COR-L47 (cell line): ENCODE results near the gene GNPDA1.

Experiments used
- DNase-seq: peaks from one replicate; lab custom pipeline; 2025; lab: John Stamatoyannopoulos, UW

GNPDA1 gene

DNA sequence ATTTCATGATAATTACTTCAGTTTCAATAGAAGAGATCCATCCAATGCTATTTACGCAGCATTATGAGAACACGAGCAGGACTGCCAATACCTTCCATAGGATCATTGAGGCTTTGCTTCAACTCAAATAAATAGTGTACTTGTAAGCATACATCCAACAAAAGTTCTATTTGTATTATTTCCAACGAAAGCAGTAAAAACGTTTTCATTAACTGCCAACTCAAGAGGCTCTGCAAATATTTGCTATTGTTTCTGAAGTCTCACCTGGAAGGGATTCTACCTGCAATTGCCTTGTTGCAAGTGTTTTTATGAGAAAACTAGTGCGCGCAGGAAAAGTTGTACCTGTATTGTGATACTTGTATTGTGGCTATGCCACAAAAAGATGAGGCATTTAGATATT is 11.0 kb upstream of the GNPDA1 start:
- peak; percentile 2 for DNase-seq

DNA sequence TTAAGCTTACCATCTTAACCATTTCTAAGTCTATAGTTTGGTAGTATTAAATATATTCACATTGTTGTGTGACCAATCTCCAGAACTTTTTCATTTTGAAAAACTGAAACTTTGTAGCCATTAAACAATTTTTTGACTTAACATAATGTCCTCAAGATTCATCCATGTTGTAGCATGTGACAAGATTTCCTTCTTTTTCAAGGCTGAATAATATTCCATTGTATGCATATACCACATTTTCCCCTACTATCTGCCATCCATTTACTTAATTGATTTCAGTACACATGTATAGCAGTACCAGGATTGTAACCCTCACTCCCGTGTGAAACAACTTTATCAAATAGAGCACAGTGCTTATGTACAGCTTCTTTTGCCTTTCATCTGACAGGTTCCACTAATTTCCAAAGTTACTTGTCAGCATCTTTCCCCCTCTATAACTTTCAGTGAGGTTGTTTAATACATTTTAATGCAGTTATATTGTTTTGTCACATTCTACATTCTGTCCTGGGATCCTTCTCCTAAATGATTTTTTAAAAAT is 7.4 kb upstream of the GNPDA1 start:
- DNase-seq = no peak

GRCh38 chr5:142017832-142018427 is 5.1 kb upstream of the GNPDA1 start:
- no peak for DNase-seq

- DNase-seq = no peak
These were observed 3.7 kb upstream of the GNPDA1 start for GRCh38 chr5:142016556-142016955.

- no peak for DNase-seq
These were observed 3.1 kb upstream of the GNPDA1 start for GRCh38 chr5:142015781-142016533.

- peak; percentile 64 for DNase-seq
These were observed 2.2 kb upstream of the GNPDA1 start for GRCh38 chr5:142014911-142015584.

- no peak for DNase-seq
These were observed 1.1 kb upstream of the GNPDA1 start for GRCh38 chr5:142013734-142014521.

GRCh38 chr5:142012186-142012785 is 541 bp downstream of the GNPDA1 start:
- peak; percentile 15 for DNase-seq

DNA sequence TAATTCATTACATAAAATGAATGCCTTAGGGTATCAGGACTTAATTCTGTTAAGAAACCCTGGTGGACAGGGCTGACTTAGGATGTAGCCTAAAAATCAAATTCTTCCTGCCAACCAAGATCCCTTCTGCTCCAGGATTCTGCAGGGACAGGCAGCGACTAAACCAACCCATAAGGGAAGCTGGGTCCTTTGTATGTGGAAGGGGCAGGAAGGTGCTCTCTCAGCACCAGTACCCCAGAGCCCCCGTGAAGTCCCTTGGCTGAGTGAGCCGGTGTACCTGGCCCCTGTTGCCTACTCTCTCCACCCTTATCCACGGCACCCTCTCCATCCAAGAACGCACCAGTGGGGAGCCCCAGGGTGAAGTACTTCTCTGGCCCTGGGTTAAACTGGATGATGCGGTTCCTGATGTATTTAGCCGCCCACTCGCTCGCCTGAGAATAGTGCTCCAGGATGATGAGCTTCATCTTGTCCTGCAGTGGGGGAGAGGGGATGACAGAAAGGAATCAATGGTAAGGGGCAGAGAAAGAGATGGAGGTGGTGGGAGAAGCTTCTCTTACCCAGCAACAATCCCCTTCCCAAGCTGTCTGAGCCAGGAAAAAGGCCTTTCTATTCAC is 1.1 kb downstream of the GNPDA1 start:
- DNase-seq = no peak

DNA sequence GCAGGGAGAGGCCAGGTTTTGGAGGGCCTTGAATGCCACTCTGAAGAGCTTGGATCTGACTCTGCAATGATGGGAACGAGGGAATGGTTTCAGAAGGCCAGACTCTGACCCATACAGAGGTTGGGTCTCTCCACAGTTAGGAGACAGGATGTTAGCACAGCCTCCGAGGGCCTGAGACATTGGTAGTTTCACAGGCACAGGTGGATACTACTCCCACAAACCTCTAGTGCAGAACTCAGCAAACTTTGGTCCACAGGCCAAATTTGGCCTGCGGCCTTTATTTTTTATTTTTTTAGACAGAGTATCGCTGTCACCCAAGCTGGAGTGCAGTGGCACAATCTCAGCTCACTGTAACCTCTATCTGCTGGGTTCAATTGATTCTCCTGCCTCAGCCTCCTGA is 2.9 kb downstream of the GNPDA1 start:
- no peak for DNase-seq

GRCh38 chr5:142008813-142009212 is 4.0 kb downstream of the GNPDA1 start:
- DNase-seq = no peak

- no peak for DNase-seq
These were observed 5.6 kb downstream of the GNPDA1 start for GRCh38 chr5:142007237-142007544.

DNA sequence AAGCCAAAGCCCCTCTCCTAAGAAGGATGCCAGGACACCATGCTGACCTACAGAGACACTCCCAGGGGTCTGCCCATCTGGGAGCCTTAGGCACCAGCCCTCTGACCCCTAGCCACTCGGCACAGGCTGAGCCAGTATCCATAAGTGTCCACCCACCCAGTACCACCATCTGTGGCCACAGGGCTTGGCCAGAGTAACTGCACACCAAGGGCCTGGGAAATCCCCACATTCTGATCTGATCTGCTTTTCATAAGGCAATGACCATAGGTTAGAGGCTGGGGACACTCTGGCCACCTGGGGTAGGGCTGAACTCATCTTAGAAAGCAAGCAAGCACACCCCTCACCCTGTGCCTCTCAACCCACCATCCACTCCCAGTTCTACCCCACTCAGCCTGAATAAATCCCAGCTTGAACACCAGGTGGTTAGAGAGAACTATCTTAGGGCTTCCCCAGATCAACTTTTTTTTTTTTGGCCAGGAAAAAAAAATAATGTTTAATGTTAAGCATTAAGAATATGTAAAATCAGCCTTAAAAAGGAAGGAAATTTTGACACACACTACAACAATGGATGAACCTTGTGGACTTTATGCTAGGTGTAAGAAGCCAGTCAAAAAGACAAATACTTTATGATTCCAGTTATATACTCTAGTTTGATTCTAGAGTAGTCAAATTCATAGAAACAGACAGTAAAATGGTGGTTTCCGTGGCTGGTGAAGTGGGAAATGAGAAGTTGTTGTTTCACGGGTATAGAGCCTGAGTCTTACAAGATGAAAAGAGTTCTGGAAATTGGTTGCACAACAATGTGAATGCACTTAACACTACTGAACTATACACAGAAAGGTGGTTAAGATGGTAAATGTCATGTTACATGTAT is 6.2 kb downstream of the GNPDA1 start:
- no peak for DNase-seq

DNA sequence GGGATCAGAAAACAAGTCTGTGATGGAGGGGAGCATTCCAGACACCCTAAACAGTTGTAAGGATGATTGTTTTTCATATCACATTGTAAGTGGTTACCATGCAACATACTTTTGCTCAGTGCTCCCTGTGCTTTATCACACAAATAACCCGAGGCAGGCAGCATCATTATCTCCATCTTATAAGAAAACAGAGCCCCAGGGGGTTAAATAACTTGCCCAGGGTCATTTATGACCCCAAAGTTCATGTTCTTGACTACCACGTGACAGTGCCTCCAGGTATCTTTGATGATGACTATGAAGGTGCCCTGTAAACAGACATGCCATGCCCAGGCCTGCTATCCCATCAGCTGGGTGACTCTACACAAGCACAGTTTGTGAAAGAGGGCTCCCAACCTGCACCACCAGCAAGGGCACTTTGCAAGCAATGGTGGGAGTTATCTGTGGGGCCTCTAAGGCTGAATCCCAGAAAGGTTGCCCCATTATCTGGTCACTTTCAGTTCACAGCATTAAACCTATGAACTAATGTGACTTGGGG is 9.5 kb downstream of the GNPDA1 start:
- no peak for DNase-seq

GRCh38 chr5:142000704-142001484 is 11.9 kb downstream of the GNPDA1 start:
- DNase-seq = no peak

- no peak for DNase-seq
These were observed 12.7 kb downstream of the GNPDA1 start for GRCh38 chr5:142000173-142000572.

DNA sequence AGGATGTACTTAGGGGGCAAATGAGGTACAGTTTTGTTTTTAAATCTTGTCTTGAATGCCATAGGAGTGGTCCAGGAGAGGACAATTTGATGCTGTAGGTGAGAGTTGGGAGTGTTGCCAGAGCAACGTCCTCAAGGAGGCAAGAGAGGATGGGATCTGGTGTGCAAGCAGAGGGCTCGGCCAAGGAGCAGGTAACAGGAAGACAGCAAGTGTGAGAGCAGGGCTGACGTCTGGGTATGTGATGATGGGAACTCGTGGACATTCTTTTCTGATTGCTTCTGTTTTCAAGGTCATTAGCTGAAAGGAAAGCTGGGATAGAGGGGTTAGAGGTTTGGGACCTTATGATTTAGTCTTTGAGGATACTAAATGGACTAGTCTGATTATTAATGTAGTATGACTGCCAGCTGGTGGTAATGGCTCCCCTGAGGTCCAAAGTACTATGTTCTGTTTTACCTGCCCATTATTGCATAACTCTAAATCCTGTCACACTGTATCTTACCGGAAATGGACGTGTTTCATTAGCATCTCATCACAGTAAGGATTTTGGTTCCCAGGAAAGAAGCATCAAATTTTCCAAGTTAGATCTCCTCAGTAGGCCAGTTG is 15.4 kb downstream of the GNPDA1 start:
- no peak for DNase-seq

DNA sequence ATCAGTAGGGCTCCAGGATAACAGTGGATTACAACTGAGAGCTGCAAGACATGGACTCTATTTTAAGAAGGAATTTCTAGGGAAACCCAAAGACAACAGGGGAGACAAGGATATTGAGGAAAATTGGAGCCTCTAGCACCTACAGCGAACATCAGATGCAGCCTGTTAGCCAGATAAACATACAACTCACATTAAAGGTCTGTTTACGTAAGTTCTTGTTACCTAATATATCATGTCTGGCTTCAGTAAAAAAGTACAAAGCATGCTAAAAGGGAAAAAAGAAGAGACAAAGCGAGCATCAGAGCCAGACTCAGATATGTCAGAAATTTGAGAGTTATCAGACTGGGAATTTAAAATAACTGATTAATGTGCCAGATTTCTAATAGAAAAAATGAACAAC is 17.2 kb downstream of the GNPDA1 start:
- no peak for DNase-seq

- no peak for DNase-seq
These were observed 18.2 kb downstream of the GNPDA1 start for GRCh38 chr5:141994511-141995136.
